Measurements from ENCODE around the gene GULP1. TPM values are rescaled to one million over a fixed set of nuclear protein-coding genes. Genes with fewer than 3 reads are reported as not detected.

GULP1 gene
- total RNA-seq, 1 donor from 2014 or later = 39.4 TPM

- Histone ChIP-seq H2AFZ (ENCODE audit: low read depth, low read length) (no peak overlapping the region), H4K20me1 (ENCODE audit: insufficient read depth, low read length) (no peaks in the 10 kb centered on the region), H3K36me3 (ENCODE audit: insufficient read depth, low read length) (no peaks in the 10 kb centered on the region), H3K27ac (ENCODE audit: low read depth, low read length) (no peak overlapping the region), H3K9ac (ENCODE audit: low read length) (no peak overlapping the region), H3K4me1 (ENCODE audit: insufficient read depth, low read length) (no peaks in the 10 kb centered on the region), H3K79me2 (ENCODE audit: insufficient read depth, low read length) (no peaks in the 10 kb centered on the region), H3K4me3 (ENCODE audit: insufficient read depth, low read depth, low read length) (no peak overlapping the region), H3K9me3 (ENCODE audit: insufficient read depth, low read depth, low read length) (no peaks in the 10 kb centered on the region), H3K4me2 (ENCODE audit: low read length) (no peak overlapping the region), H3K27me3 (ENCODE audit: insufficient read depth, low read length) (no peaks in the 10 kb centered on the region)
- no peaks in the 10 kb centered on the region for H3K36me3 Mint-ChIP-seq (ENCODE audit: low read depth, unreplicated experiment)
- FAIRE-seq (no peak), DNase-seq (ENCODE audit: low read depth) (no peak)
- no peak overlapping the region for H3K27ac Mint-ChIP-seq (ENCODE audit: unreplicated experiment)
- no peaks in the 10 kb centered on the region for H3K27me3 Mint-ChIP-seq (ENCODE audit: low read depth, unreplicated experiment)
- no peak for TF ChIP-seq EZH2 (IDR thresholded peaks at IDR 0.05; ENCODE audit: insufficient read depth, low read length)
- TF ChIP-seq CTCF (IDR thresholded peaks at IDR 0.05; ENCODE audit: insufficient read depth, low read depth, low read length) = no peak
- H3K9me3 Mint-ChIP-seq (ENCODE audit: unreplicated experiment) = no peaks in the 10 kb centered on the region
- no peak overlapping the region for H3K4me3 Mint-ChIP-seq (ENCODE audit: unreplicated experiment)
- H3K4me1 Mint-ChIP-seq (ENCODE audit: low read depth, unreplicated experiment) = no peaks in the 10 kb centered on the region
Measured at GRCh38 chr2:188440849-188441248, 149.2 kb downstream of the GULP1 start.

GRCh38 chr2:188441288-188441947 lies 149.7 kb downstream of the GULP1 start:
- H3K9me3 Mint-ChIP-seq (ENCODE audit: unreplicated experiment) = no peaks in the 10 kb centered on the region
- no peak overlapping the region for H3K4me3 ChIP-seq (ENCODE audit: insufficient read depth, low read depth, low read length)
- H3K4me3 Mint-ChIP-seq (ENCODE audit: unreplicated experiment) = no peak overlapping the region
- no peaks in the 10 kb centered on the region for H4K20me1 ChIP-seq (ENCODE audit: insufficient read depth, low read length)
- no peaks in the 10 kb centered on the region for H3K27me3 Mint-ChIP-seq (ENCODE audit: low read depth, unreplicated experiment)
- H3K27ac Mint-ChIP-seq (ENCODE audit: unreplicated experiment) = no peak overlapping the region
- no peak for TF ChIP-seq EZH2 (IDR thresholded peaks at IDR 0.05; ENCODE audit: insufficient read depth, low read length)
- no peak for TF ChIP-seq CTCF (IDR thresholded peaks at IDR 0.05; ENCODE audit: insufficient read depth, low read depth, low read length)
- H3K27me3 ChIP-seq (ENCODE audit: insufficient read depth, low read length) = no peaks in the 10 kb centered on the region
- no peaks in the 10 kb centered on the region for H3K36me3 ChIP-seq (ENCODE audit: insufficient read depth, low read length)
- H3K27ac ChIP-seq (ENCODE audit: low read depth, low read length) = no peak overlapping the region
- no peaks in the 10 kb centered on the region for H3K4me1 Mint-ChIP-seq (ENCODE audit: low read depth, unreplicated experiment)
- H3K36me3 Mint-ChIP-seq (ENCODE audit: low read depth, unreplicated experiment) = no peaks in the 10 kb centered on the region
- H2AFZ ChIP-seq (ENCODE audit: low read depth, low read length) = no peak overlapping the region
- no peak for DNase-seq (ENCODE audit: low read depth)
- no peak overlapping the region for H3K9ac ChIP-seq (ENCODE audit: low read length)
- H3K79me2 ChIP-seq (ENCODE audit: insufficient read depth, low read length) = no peaks in the 10 kb centered on the region
- H3K9me3 ChIP-seq (ENCODE audit: insufficient read depth, low read depth, low read length) = no peaks in the 10 kb centered on the region
- no peak for FAIRE-seq
- H3K4me2 ChIP-seq (ENCODE audit: low read length) = no peak overlapping the region
- no peaks in the 10 kb centered on the region for H3K4me1 ChIP-seq (ENCODE audit: insufficient read depth, low read length)

GRCh38 chr2:188443207-188443606 lies 151.5 kb downstream of the GULP1 start:
- Histone ChIP-seq H3K4me3 (ENCODE audit: insufficient read depth, low read depth, low read length) (no peak overlapping the region), H3K9me3 (ENCODE audit: insufficient read depth, low read depth, low read length) (no peaks in the 10 kb centered on the region), H4K20me1 (ENCODE audit: insufficient read depth, low read length) (no peaks in the 10 kb centered on the region), H3K4me2 (ENCODE audit: low read length) (no peak overlapping the region), H2AFZ (ENCODE audit: low read depth, low read length) (no peak overlapping the region), H3K27ac (ENCODE audit: low read depth, low read length) (no peak overlapping the region), H3K79me2 (ENCODE audit: insufficient read depth, low read length) (no peaks in the 10 kb centered on the region), H3K9ac (ENCODE audit: low read length) (no peak overlapping the region), H3K4me1 (ENCODE audit: insufficient read depth, low read length) (no peaks in the 10 kb centered on the region), H3K27me3 (ENCODE audit: insufficient read depth, low read length) (no peaks in the 10 kb centered on the region), H3K36me3 (ENCODE audit: insufficient read depth, low read length) (no peaks in the 10 kb centered on the region)
- H3K4me3 Mint-ChIP-seq (ENCODE audit: unreplicated experiment) = no peak overlapping the region
- no peaks in the 10 kb centered on the region for H3K36me3 Mint-ChIP-seq (ENCODE audit: low read depth, unreplicated experiment)
- no peaks in the 10 kb centered on the region for H3K27me3 Mint-ChIP-seq (ENCODE audit: low read depth, unreplicated experiment)
- DNase-seq (ENCODE audit: low read depth) (no peak), FAIRE-seq (no peak)
- TF ChIP-seq CTCF (IDR thresholded peaks at IDR 0.05; ENCODE audit: insufficient read depth, low read depth, low read length) (no peak), EZH2 (IDR thresholded peaks at IDR 0.05; ENCODE audit: insufficient read depth, low read length) (no peak)
- H3K4me1 Mint-ChIP-seq (ENCODE audit: low read depth, unreplicated experiment) = no peaks in the 10 kb centered on the region
- no peak overlapping the region for H3K27ac Mint-ChIP-seq (ENCODE audit: unreplicated experiment)
- H3K9me3 Mint-ChIP-seq (ENCODE audit: unreplicated experiment) = no peaks in the 10 kb centered on the region

Data from astrocyte (in vitro differentiated cells and primary cell).